Liver (tissue), 9 donors: ENCODE results near the gene CIAO3. TPM values are rescaled to one million over a fixed set of nuclear protein-coding genes. Genes with fewer than 3 reads are reported as not detected.

ENCODE experiments used
- DNase-seq: peaks from one replicate; pipeline ENCODE4 v3.0.0-alpha.2; 2017; ENCODE audit warnings: low spot score
- H3K27ac ChIP-seq, 2 donors: one replicate each; pipeline ENCODE4 v1.7.0; 2013; ENCODE audit warnings: inconsistent platforms in 2 of 2, low read length in 2 of 2, control low read depth in 1 of 2, low read depth in 1 of 2, mild to moderate bottlenecking in 1 of 2
- H3K27me3 ChIP-seq, 4 donors: one replicate each; pipeline versions ENCODE4 v1.6.1 to v1.7.0; 2013; ENCODE audit warnings: low read length in 3 of 4, inconsistent platforms in 1 of 4, mild to moderate bottlenecking in 1 of 4, moderate library complexity in 1 of 4; ENCODE audit not compliant: control insufficient read depth in 4 of 4, insufficient read depth in 4 of 4
- H3K36me3 ChIP-seq, 4 donors: one replicate each; pipeline versions ENCODE4 v1.6.1 to v1.7.0; 2013; ENCODE audit warnings: low read length in 3 of 4, mild to moderate bottlenecking in 3 of 4, low read depth in 1 of 4, moderate library complexity in 1 of 4; ENCODE audit not compliant: control insufficient read depth in 4 of 4, insufficient read depth in 3 of 4
- H3K4me1 ChIP-seq, 4 donors: one replicate each; pipeline versions ENCODE4 v1.6.1 to v1.7.0; 2013; ENCODE audit warnings: low read length in 3 of 4, mild to moderate bottlenecking in 3 of 4, moderate library complexity in 1 of 4; ENCODE audit not compliant: control insufficient read depth in 4 of 4, insufficient read depth in 4 of 4
- H3K4me3 ChIP-seq, 3 donors: one replicate each; pipeline versions ENCODE4 v1.6.1 to v1.7.0; 2013; ENCODE audit warnings: low read length in 3 of 3, control low read depth in 1 of 3, low read depth in 1 of 3, mild to moderate bottlenecking in 1 of 3
- H3K9ac ChIP-seq, 2 donors: one replicate each; pipeline ENCODE4 v1.7.0; 2013; ENCODE audit warnings: low read length in 2 of 2, mild to moderate bottlenecking in 2 of 2, moderate library complexity in 2 of 2, control low read depth in 1 of 2, low read depth in 1 of 2
- H3K9me3 ChIP-seq, 4 donors: one replicate each; pipeline versions ENCODE4 v1.6.1 to v1.7.0; 2013; ENCODE audit warnings: low read length in 3 of 4; ENCODE audit not compliant: control insufficient read depth in 4 of 4
- EGR1 ChIP-seq, 2 donors: IDR thresholded peaks; 2 replicates each; pipeline ENCODE4 v1.6.1; 2016 to 2018; ENCODE audit warnings: antibody characterized with exemption in 2 of 2, low read depth in 2 of 2
- FOXA1 ChIP-seq: IDR thresholded peaks from 2 replicates; pipeline ENCODE4 v1.6.1; 2016; ENCODE audit warnings: antibody characterized with exemption
- FOXA2 ChIP-seq: IDR thresholded peaks from 2 replicates; pipeline ENCODE4 v1.6.1; 2016; ENCODE audit warnings: antibody characterized with exemption
- GABPA ChIP-seq, 2 donors: IDR thresholded peaks in 1 of 2; conservative IDR thresholded peaks in 1 of 2; 2 replicates each; pipeline ENCODE4 v1.6.1; 2016; ENCODE audit warnings: antibody characterized with exemption in 2 of 2, mild to moderate bottlenecking in 1 of 2, moderate library complexity in 1 of 2
- JUND ChIP-seq, 2 donors: IDR thresholded peaks; 2 replicates each; pipeline ENCODE4 v1.6.1; 2016; ENCODE audit warnings: antibody characterized with exemption in 2 of 2
- RAD21 ChIP-seq, 2 donors: IDR thresholded peaks; 2 replicates each; pipeline ENCODE4 v1.6.1; 2016; ENCODE audit warnings: antibody characterized with exemption in 2 of 2, mild to moderate bottlenecking in 2 of 2
- SP1 ChIP-seq: IDR thresholded peaks from 2 replicates; pipeline ENCODE4 v1.6.1; 2018; ENCODE audit warnings: antibody characterized with exemption, mild to moderate bottlenecking
- WGBS: extraction: QIAGEN DNeasy Blood & Tissue Kit; methylation state at CpG from one replicate; pipeline ENCODE4 v1.1.7; 2013; 5-methylcytosine and 5-hydroxymethylcytosine counted together
- polyA plus RNA-seq, 2 donors: library from polyadenylated mRNA; stranded (reverse) in 1 of 2; unstranded in 1 of 2; fragments of 200-250 nt in 1 of 2; fragments of >200 nt in 1 of 2; fragmentation: Nextera tagmentation in 1 of 2; extraction: Ambion mirVana in 1 of 2; gene quantifications; one replicate each; pipeline versions ENCODE4 v1.2.1 to v1.2.3, GENCODE V29; 2013 to 2015
- total RNA-seq, 2 donors: library from RNA; depleted of rRNA; stranded (reverse); fragments of >200 nt; gene quantifications; one replicate each; pipeline ENCODE4 v1.2.3, GENCODE V29; 2014
- TF ChIP-seq, protein P1 (sequence below): IDR thresholded peaks from 2 replicates; pipeline ENCODE4 v1.6.1; 2016; ENCODE audit warnings: antibody characterized with exemption, mild to moderate bottlenecking
- TF ChIP-seq, protein P2 (sequence below): IDR thresholded peaks from 2 replicates; pipeline ENCODE4 v1.6.1; 2016; ENCODE audit warnings: antibody characterized with exemption
- donor health status: healthy.
- donor health status: healthy.
- donor health status: healthy.
- donor health status: healthy.
- donor health status: healthy.

CIAO3 gene
- total and polyA plus RNA-seq, 4 donors, result 13.2 to 24.3 (median 16.5) TPM

DNA sequence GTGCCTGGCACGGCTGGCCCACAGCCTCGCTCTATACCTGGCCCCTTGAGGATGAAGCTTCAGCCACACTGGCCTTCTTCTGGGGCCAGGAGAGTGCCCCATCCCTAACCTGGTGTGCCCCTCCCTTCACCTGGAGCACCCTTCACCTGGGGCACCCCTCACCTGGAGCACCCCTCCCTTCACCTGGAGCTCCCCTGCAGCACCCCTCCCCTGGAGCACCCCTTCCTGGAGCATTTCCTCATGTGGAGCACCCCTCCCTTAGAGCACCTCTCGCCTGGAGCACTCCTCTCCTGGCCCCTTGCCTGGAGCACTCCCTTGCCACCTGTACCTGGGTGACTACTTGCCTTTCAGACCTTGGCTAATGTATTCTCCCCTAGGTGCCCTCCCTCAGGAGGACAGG, 32.8 kb downstream of the CIAO3 start (continued):
- TF ChIP-seq, protein P1, sequence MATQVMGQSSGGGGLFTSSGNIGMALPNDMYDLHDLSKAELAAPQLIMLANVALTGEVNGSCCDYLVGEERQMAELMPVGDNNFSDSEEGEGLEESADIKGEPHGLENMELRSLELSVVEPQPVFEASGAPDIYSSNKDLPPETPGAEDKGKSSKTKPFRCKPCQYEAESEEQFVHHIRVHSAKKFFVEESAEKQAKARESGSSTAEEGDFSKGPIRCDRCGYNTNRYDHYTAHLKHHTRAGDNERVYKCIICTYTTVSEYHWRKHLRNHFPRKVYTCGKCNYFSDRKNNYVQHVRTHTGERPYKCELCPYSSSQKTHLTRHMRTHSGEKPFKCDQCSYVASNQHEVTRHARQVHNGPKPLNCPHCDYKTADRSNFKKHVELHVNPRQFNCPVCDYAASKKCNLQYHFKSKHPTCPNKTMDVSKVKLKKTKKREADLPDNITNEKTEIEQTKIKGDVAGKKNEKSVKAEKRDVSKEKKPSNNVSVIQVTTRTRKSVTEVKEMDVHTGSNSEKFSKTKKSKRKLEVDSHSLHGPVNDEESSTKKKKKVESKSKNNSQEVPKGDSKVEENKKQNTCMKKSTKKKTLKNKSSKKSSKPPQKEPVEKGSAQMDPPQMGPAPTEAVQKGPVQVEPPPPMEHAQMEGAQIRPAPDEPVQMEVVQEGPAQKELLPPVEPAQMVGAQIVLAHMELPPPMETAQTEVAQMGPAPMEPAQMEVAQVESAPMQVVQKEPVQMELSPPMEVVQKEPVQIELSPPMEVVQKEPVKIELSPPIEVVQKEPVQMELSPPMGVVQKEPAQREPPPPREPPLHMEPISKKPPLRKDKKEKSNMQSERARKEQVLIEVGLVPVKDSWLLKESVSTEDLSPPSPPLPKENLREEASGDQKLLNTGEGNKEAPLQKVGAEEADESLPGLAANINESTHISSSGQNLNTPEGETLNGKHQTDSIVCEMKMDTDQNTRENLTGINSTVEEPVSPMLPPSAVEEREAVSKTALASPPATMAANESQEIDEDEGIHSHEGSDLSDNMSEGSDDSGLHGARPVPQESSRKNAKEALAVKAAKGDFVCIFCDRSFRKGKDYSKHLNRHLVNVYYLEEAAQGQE, result no peak
- TF ChIP-seq JUND (IDR thresholded peaks at IDR 0.05) (no peak), FOXA1 (no peak)

DNA sequence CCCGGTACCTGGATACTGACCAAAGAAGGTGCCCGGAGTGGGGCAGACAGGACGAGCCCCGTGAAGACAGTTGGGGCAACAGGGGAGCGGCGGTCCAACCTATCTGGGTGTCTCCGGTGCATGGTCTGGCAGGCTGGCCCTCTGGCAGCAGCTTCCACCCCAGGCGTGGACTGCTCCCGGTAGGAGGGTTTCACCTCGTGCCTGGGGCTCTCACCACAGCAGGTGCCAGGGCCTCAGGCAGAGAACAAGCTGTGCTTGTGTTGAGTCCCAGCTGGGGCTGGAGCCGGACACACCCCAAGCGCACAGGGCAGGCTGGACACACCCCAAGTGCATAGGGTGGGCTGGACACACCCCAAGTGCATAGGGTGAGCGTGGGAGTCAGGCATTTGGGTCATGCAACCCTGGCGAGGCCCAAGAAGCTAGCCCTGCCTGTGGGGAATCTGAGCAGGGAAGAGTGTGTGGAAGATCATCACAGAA, 33.7 kb downstream of the CIAO3 start:
- Histone ChIP-seq H3K36me3 (no peaks in the 10 kb centered on the region), H3K27ac (no peak overlapping the region), H3K9me3 (no peaks in the 10 kb centered on the region), H3K4me1 (peaks cover 0 to 4% (median 0%) of the 10 kb centered on the region in 4 donors), H3K9ac (no peak overlapping the region), H3K27me3 (peaks cover 4 to 20% (median 14%) of the 10 kb centered on the region in 4 donors), H3K4me3 (no peak overlapping the region)
- 43% methylated on average over 14 of the region's 14 CpGs for WGBS
- TF ChIP-seq EGR1 (IDR thresholded peaks at IDR 0.05; ENCODE audit: low read depth in 2 of 2) (no peak), SP1 (no peak)
- no peak for DNase-seq

DNA sequence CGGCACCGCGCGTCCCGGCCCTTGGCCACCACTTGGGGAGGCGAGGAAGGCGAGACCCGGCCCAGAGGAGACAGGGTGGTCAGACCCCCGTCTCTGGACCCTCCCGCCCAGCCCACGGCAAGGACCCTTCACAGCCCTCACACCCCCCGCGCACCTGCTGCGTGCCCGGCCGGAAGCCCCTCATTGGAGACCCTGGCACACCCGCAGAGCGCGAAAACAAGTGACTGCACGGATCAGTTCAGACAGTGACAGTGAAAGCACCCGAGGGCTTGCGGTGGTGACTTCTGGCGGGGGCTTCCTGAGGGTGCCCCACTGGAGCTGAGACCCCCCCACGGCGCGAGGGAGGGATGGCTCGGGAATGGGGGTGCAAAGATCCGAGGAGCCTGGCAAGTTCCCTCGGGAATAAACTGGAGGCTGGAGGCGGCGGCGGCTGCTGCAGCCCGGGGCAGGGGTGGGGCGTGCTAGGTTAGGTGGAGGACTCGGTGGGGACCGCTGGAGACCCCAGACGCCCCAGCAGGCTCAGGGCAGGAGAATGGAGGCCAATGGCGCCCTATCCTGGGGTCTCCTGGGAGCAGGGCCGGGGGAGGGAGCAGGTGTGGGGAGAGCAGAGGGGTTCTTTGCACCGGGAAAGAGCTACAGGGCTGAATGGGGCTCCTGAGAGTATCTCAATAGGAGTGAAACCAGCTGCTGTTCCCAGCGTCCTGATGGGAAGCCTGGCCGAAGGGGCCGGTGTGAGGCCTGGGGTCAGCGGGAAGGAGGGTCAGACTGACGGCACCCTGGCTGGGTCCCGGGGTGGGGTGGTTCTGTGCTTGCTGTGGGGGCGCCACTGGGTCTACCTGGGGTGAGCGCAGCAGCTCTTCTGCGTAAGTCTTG, 34.4 kb downstream of the CIAO3 start:
- WGBS, result 6% methylated on average over 49 of the region's 49 CpGs

More for the DNA sequence above, 34.4 kb downstream of the CIAO3 start:
- Histone ChIP-seq H3K4me1 (peaks cover 0 to 4% (median 0%) of the 10 kb centered on the region in 4 donors), H3K27ac (no peak overlapping the region), H3K9ac (no peak overlapping the region), H3K36me3 (no peaks in the 10 kb centered on the region), H3K4me3 (peak overlapping the region in 1 of 3 donors; percentile 15), H3K27me3 (peaks cover 4 to 20% (median 14%) of the 10 kb centered on the region in 4 donors), H3K9me3 (no peaks in the 10 kb centered on the region)
- no peak for DNase-seq
- TF ChIP-seq, protein P1, result no peak
- TF ChIP-seq RAD21 (IDR thresholded peaks at IDR 0.05) (no peak), SP1 (no peak), FOXA2 (no peak), GABPA (IDR thresholded peaks at IDR 0.05 in 1 of 2, conservative IDR thresholded peaks at IDR 0.05 in 1 of 2) (no peak)
- TF ChIP-seq, protein P2, sequence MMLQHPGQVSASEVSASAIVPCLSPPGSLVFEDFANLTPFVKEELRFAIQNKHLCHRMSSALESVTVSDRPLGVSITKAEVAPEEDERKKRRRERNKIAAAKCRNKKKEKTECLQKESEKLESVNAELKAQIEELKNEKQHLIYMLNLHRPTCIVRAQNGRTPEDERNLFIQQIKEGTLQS, result no peak
